Hepatocyte (in vitro differentiated cells): ENCODE data around the gene EME1. TPM values are rescaled to one million over a fixed set of nuclear protein-coding genes. Genes with fewer than 3 reads are reported as not detected.

Experiments
- DNase-seq: peaks from one replicate; pipeline ENCODE4 v3.0.0-alpha.2; 2016; ENCODE audit warnings: low spot score
- H2AFZ ChIP-seq: fragments of 200-600 bp; sonication (generic); 2 replicates; pipeline ENCODE4 v1.6.0; 2016; ENCODE audit warnings: antibody characterized with exemption, mild to moderate bottlenecking
- H3K27ac ChIP-seq: fragments of 200-600 bp; sonication (generic); 2 replicates; pipeline ENCODE4 v1.5.1; 2016; ENCODE audit warnings: mild to moderate bottlenecking
- H3K27me3 ChIP-seq: fragments of 200-600 bp; sonication (generic); 2 replicates; pipeline ENCODE4 v1.6.1; 2016
- H3K36me3 ChIP-seq: fragments of 200-600 bp; sonication (generic); replicated peaks from 2 replicates; pipeline ENCODE4 v1.5.1; 2016; ENCODE audit warnings: low read depth; ENCODE audit not compliant: insufficient read depth
- H3K4me1 ChIP-seq: fragments of 200-600 bp; sonication (generic); 2 replicates; pipeline ENCODE4 v1.5.1; 2016; ENCODE audit warnings: mild to moderate bottlenecking, moderate library complexity; ENCODE audit not compliant: insufficient read depth
- H3K4me2 ChIP-seq: fragments of 200-600 bp; sonication (generic); 2 replicates; pipeline ENCODE4 v1.6.0; 2016
- H3K4me3 ChIP-seq: fragments of 200-600 bp; sonication (generic); 2 replicates; pipeline ENCODE4 v1.5.1; 2016; ENCODE audit warnings: mild to moderate bottlenecking
- H3K79me2 ChIP-seq: fragments of 200-600 bp; sonication (generic); 2 replicates; pipeline ENCODE4 v1.6.0; 2017; ENCODE audit warnings: mild to moderate bottlenecking
- H3K9me2 ChIP-seq: fragments of 200-600 bp; sonication (generic); replicated peaks from 2 replicates; pipeline ENCODE4 v1.6.0; 2017; ENCODE audit warnings: mild to moderate bottlenecking; ENCODE audit not compliant: insufficient read depth
- H3K9me3 ChIP-seq: fragments of 200-600 bp; sonication (generic); 2 replicates; pipeline ENCODE4 v1.5.1; 2016; ENCODE audit warnings: low read depth, mild to moderate bottlenecking
- H4K20me1 ChIP-seq: fragments of 200-600 bp; sonication (generic); 2 replicates; pipeline ENCODE4 v1.6.0; 2016; ENCODE audit warnings: mild to moderate bottlenecking; ENCODE audit not compliant: insufficient read depth, poor library complexity, severe bottlenecking
- CTCF ChIP-seq: fragments of 200-600 bp; sonication (generic); IDR thresholded peaks from 2 replicates; pipeline ENCODE4 v1.5.1; 2016; ENCODE audit warnings: antibody characterized with exemption, mild to moderate bottlenecking; ENCODE audit not compliant: poor library complexity
- EZH2 ChIP-seq: fragments of 200-600 bp; sonication (generic); IDR thresholded peaks from 2 replicates; pipeline ENCODE4 v1.6.1; 2016; ENCODE audit warnings: antibody characterized with exemption, mild to moderate bottlenecking, borderline replicate concordance
- EZH2phosphoT487 ChIP-seq: fragments of 200-600 bp; sonication (generic); IDR thresholded peaks from one replicate; pipeline ENCODE4 v1.6.1; 2018; ENCODE audit warnings: antibody characterized with exemption, mild to moderate bottlenecking, low read depth, moderate library complexity; ENCODE audit not compliant: unreplicated experiment, severe bottlenecking
- WGBS: methylation state at CpG from one replicate; pipeline ENCODE4 v1.1.6; 2016; ENCODE audit warnings: low lambda C conversion rate; ENCODE audit errors: missing lambda C conversion rate; 5-methylcytosine and 5-hydroxymethylcytosine counted together
- polyA plus RNA-seq: library from polyadenylated mRNA; unstranded; fragments of >200 nt; fragmentation: Nextera tagmentation; extraction: Ambion mirVana; gene quantifications from 2 replicates; pipeline ENCODE4 v1.2.1, GENCODE V29; 2016
- total RNA-seq: library from RNA; depleted of rRNA; stranded (reverse); fragments of >200 nt; gene quantifications from 2 replicates; pipeline ENCODE4 v1.2.3, GENCODE V29; 2014

EME1 gene
- total and polyA plus RNA-seq, 2 experiments from 2014 or later: 2.1 to 5.1 TPM

GRCh38 chr17:50358177-50358576, 14.9 kb upstream of the EME1 start:
- Histone ChIP-seq H3K36me3 (no peaks in the 10 kb centered on the region), H3K27ac (no peak overlapping the region), H3K4me1 (peaks cover 1% of the 10 kb centered on the region), H3K27me3 (no peaks in the 10 kb centered on the region), H3K9me2 (no peaks in the 10 kb centered on the region), H3K4me3 (no peak overlapping the region), H3K9me3 (no peaks in the 10 kb centered on the region), H3K79me2 (no peaks in the 10 kb centered on the region), H3K4me2 (no peak overlapping the region), H2AFZ (no peak overlapping the region), H4K20me1 (no peaks in the 10 kb centered on the region)
- WGBS: 98% methylated on average over 17 of the region's 17 CpGs
- DNase-seq: no peak
- no peak for TF ChIP-seq CTCF
- TF ChIP-seq EZH2: no peak

GRCh38 chr17:50359005-50359699, 13.9 kb upstream of the EME1 start:
- Histone ChIP-seq H3K27me3 (no peaks in the 10 kb centered on the region), H3K27ac (no peak overlapping the region), H3K4me1 (peaks cover 7% of the 10 kb centered on the region), H3K4me2 (no peak overlapping the region), H2AFZ (no peak overlapping the region), H3K9me3 (no peaks in the 10 kb centered on the region), H3K4me3 (no peak overlapping the region), H3K36me3 (no peaks in the 10 kb centered on the region), H3K9me2 (no peaks in the 10 kb centered on the region), H3K79me2 (no peaks in the 10 kb centered on the region), H4K20me1 (no peaks in the 10 kb centered on the region)
- TF ChIP-seq EZH2phosphoT487 (no peak), CTCF (no peak), EZH2 (no peak)
- DNase-seq: no peak
- 93% methylated on average over 5 of the region's 5 CpGs for WGBS

- DNase-seq: no peak
- Histone ChIP-seq H2AFZ (no peak overlapping the region), H3K79me2 (no peaks in the 10 kb centered on the region), H3K36me3 (no peaks in the 10 kb centered on the region), H3K4me3 (no peak overlapping the region), H3K4me2 (no peak overlapping the region), H3K27ac (no peak overlapping the region), H3K9me3 (no peaks in the 10 kb centered on the region), H3K4me1 (peaks cover 7% of the 10 kb centered on the region), H3K27me3 (no peaks in the 10 kb centered on the region), H3K9me2 (no peaks in the 10 kb centered on the region), H4K20me1 (no peaks in the 10 kb centered on the region)
- TF ChIP-seq EZH2phosphoT487: no peak
- no peak for TF ChIP-seq EZH2
- TF ChIP-seq CTCF: no peak
- 88% methylated on average over 14 of the region's 14 CpGs for WGBS
These were observed 13.0 kb upstream of the EME1 start for GRCh38 chr17:50359998-50360461.
